ENCODE measurements around the gene ARHGEF4.
"Not testable (repeated sequence)": the region's sequence is repeated elsewhere in the genome, so short reads cannot be mapped to it uniquely, and the experiment has no call there.

DNA sequence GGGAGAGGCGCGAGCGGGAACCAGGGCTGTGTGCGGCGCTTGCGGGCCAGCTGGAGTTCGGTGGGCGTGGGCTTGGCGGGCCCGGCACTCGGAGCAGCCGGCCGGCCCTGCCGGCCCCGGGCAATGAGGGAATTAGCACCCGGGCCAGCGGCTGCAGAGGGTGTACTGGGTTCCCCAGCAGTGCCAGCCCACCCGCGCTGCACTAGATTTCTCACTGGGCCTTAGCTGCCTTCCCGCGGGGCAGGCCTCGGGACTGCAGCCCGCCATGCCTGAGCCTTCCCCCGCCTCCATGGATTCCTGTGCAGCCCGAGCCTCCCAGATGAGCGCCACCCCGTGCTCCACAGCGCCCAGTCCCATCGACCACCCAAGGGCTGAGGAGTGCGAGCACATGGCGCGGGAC lies 154.7 kb downstream of the ARHGEF4 start:
- not testable (repeated sequence) for TF ChIP-seq EZH2 (IDR thresholded peaks at IDR 0.05; ENCODE audit: insufficient read depth, low read length)
- TF ChIP-seq, protein P1, sequence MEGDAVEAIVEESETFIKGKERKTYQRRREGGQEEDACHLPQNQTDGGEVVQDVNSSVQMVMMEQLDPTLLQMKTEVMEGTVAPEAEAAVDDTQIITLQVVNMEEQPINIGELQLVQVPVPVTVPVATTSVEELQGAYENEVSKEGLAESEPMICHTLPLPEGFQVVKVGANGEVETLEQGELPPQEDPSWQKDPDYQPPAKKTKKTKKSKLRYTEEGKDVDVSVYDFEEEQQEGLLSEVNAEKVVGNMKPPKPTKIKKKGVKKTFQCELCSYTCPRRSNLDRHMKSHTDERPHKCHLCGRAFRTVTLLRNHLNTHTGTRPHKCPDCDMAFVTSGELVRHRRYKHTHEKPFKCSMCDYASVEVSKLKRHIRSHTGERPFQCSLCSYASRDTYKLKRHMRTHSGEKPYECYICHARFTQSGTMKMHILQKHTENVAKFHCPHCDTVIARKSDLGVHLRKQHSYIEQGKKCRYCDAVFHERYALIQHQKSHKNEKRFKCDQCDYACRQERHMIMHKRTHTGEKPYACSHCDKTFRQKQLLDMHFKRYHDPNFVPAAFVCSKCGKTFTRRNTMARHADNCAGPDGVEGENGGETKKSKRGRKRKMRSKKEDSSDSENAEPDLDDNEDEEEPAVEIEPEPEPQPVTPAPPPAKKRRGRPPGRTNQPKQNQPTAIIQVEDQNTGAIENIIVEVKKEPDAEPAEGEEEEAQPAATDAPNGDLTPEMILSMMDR (IDR thresholded peaks at IDR 0.05; ENCODE audit: insufficient read depth, low read depth, low read length): not testable (repeated sequence)

Measured in astrocyte (in vitro differentiated cells and primary cell).